PC-9 (cell line): ENCODE measurements around the gene CAP2.

Experiments
- EZH2 ChIP-seq: fragments of 200-600 bp; sonication (generic); IDR thresholded peaks from 2 replicates; pipeline ENCODE4 v1.8.0; 2017; ENCODE audit warnings: antibody characterized with exemption, low read depth
- TF ChIP-seq, protein P1 (sequence below): fragments of 200-600 bp; sonication (generic); conservative IDR thresholded peaks from 2 replicates; pipeline ENCODE4 v1.6.1; 2017; ENCODE audit warnings: mixed run types, antibody characterized with exemption, mild to moderate bottlenecking, moderate library complexity

DNA sequence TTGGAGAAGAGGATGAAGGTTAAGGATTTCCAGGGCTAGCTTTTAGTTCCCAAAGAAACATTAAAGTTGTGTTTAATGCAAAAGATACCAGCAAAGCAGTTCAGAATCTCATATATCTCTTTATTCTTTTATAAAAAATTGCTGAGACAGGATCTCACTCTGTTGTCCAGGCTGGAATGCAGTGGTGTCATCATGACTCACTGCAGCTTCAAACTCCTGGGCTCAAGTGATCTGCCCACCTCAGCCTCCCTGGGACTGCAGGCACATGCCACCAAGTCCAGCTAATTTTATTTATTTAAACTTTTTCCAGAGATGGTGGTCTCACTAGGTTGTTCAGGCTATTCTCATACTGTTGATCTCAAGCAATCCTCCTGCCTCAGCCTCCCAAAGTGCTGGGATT, 41.1 kb upstream of the CAP2 start:
- no peak for TF ChIP-seq EZH2
- TF ChIP-seq, protein P1, sequence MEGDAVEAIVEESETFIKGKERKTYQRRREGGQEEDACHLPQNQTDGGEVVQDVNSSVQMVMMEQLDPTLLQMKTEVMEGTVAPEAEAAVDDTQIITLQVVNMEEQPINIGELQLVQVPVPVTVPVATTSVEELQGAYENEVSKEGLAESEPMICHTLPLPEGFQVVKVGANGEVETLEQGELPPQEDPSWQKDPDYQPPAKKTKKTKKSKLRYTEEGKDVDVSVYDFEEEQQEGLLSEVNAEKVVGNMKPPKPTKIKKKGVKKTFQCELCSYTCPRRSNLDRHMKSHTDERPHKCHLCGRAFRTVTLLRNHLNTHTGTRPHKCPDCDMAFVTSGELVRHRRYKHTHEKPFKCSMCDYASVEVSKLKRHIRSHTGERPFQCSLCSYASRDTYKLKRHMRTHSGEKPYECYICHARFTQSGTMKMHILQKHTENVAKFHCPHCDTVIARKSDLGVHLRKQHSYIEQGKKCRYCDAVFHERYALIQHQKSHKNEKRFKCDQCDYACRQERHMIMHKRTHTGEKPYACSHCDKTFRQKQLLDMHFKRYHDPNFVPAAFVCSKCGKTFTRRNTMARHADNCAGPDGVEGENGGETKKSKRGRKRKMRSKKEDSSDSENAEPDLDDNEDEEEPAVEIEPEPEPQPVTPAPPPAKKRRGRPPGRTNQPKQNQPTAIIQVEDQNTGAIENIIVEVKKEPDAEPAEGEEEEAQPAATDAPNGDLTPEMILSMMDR: no peak
